ENCODE results near the gene INKA2. TPM values are rescaled to one million over a fixed set of nuclear protein-coding genes. Genes with fewer than 3 reads are reported as not detected.

INKA2 gene
- total and polyA plus RNA-seq, 2 donors (not counting 1 experiment from before 2014, with no cell fraction given), result 3.5 to 25.4 TPM

DNA sequence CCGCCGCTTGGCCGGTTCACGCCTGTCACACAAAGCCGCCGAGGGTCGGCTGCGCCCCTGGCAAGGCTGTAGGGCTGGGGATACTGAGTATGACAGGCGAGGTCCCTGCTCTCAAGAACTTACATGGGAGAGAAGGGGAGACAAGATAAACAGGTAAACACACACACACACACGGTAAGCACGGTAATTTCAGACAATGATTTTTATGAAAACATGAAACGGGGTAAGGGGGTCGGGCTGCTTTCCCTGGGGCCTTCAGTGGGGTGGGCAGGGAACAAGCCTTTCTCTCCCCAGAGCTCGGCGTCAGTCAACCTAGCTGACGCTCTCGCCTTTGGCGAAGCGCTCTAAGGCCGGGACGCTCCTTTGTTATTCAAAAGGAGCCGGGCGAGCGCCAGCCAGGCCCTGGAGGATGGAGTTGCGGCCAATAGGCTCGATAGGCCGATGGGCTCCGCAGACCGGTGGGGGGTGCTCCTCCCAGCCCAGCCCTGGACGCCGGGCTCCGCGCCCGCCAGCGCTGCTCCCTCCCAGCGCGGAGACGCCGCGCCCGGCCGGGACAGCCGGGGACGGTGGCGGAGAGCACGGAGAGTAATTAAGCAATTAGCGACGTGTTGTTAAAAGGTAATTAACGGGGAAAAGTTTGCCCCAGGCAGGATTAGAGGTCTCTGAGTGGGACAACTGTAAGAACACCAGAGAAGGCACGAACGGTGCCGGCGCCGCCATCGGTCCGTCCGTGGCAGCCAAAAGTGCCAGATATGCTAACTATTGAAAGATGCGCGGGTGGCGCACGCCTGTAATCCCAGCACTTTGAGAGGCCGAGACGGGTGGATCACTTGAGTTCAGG, 950 bp upstream of the INKA2 start:
- no peak overlapping the region for H2AFZ ChIP-seq (ENCODE audit: low read length)
- H3K27ac ChIP-seq (ENCODE audit: insufficient read depth, low read length), result peak overlapping the region; percentile 83
- H3K9me3 ChIP-seq (ENCODE audit: control insufficient read depth, insufficient read depth, low read depth, low read length), result no peaks in the 10 kb centered on the region
- H3K27me3 ChIP-seq (ENCODE audit: control insufficient read depth, insufficient read depth, low read length), result no peaks in the 10 kb centered on the region
- peak overlapping the region; percentile 96 for H3K4me2 ChIP-seq (ENCODE audit: extremely low read depth, insufficient read depth, low read length)
- H3K36me3 ChIP-seq (ENCODE audit: control insufficient read depth, insufficient read depth, low read length), result no peaks in the 10 kb centered on the region
- peaks cover 19% of the 10 kb centered on the region for H3K4me1 ChIP-seq (ENCODE audit: control insufficient read depth, extremely low read depth, insufficient read depth, low read length)
- no peaks in the 10 kb centered on the region for H4K20me1 ChIP-seq (ENCODE audit: control insufficient read depth, extremely low read depth, insufficient read depth, low read length)
- H3K79me2 ChIP-seq (ENCODE audit: control insufficient read depth, insufficient read depth, low read length), result peaks cover 28% of the 10 kb centered on the region
- peak; percentile 59 to 73 for DNase-seq (ENCODE audit: low read depth in 2 of 2)
- TF ChIP-seq, protein P1, sequence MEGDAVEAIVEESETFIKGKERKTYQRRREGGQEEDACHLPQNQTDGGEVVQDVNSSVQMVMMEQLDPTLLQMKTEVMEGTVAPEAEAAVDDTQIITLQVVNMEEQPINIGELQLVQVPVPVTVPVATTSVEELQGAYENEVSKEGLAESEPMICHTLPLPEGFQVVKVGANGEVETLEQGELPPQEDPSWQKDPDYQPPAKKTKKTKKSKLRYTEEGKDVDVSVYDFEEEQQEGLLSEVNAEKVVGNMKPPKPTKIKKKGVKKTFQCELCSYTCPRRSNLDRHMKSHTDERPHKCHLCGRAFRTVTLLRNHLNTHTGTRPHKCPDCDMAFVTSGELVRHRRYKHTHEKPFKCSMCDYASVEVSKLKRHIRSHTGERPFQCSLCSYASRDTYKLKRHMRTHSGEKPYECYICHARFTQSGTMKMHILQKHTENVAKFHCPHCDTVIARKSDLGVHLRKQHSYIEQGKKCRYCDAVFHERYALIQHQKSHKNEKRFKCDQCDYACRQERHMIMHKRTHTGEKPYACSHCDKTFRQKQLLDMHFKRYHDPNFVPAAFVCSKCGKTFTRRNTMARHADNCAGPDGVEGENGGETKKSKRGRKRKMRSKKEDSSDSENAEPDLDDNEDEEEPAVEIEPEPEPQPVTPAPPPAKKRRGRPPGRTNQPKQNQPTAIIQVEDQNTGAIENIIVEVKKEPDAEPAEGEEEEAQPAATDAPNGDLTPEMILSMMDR (conservative IDR thresholded peaks at IDR 0.05 in 1 of 2, IDR thresholded peaks at IDR 0.05 in 1 of 2; ENCODE audit: low read depth in 1 of 2, low read length in 2 of 2), result no peak
- no peak for TF ChIP-seq EZH2 (IDR thresholded peaks at IDR 0.05; ENCODE audit: low read length, missing control alignments)
- peak overlapping the region; percentile 49 to 78 (median 69) for H3K4me3 ChIP-seq (replicated peaks in 1 of 4; ENCODE audit: control extremely low read depth in 1 of 4, insufficient read depth in 1 of 4, low read depth in 3 of 4, low read length in 4 of 4)
- H3K9ac ChIP-seq (ENCODE audit: insufficient read depth, low read length), result peak overlapping the region; percentile 97

DNA sequence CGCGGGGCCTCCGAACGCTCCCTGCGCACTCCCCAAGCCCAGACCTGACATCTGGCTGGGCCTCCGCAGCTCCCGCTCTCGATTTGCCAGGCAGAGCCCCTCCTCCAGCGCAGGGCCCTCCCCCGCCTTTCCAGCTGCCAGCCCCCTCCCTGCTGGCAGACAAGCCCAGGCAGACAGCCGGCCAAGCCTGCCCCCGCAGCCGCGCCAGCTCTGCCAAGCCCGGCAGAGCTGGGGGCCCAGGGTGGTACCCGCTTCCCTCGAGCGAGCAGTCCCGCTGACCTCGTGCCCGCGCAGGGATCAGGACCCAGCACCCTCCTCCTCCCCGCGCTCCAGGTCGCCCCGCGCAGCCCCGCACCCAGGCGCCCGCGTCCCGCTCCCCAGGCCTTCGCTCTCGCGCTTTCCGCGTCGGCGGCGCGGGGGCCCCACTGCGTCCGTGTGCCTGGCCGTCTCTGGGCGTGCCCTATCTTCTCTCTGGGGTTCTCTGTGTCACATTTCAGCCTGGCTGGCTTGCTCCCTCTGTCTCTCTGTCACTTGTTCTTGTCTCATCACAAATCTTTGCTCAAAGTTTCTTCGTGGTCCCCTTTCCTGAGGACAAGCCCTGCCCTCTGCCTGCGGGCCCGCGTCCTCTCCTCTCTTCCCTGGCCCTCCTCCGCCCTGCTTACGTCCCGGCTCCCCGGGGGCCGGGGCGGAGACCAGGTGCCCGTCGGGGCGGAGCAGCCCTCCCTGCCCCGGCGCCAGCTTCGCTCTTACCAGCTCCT, 580 bp downstream of the INKA2 start:
- Histone ChIP-seq H3K79me2 (ENCODE audit: control insufficient read depth, insufficient read depth, low read length) (peaks cover 30% of the 10 kb centered on the region), H2AFZ (ENCODE audit: low read length) (no peak overlapping the region), H3K4me2 (ENCODE audit: extremely low read depth, insufficient read depth, low read length) (peak overlapping the region; percentile 96), H4K20me1 (ENCODE audit: control insufficient read depth, extremely low read depth, insufficient read depth, low read length) (no peaks in the 10 kb centered on the region), H3K4me3 (replicated peaks in 1 of 4; ENCODE audit: control extremely low read depth in 1 of 4, insufficient read depth in 1 of 4, low read depth in 3 of 4, low read length in 4 of 4) (peak overlapping the region; percentile 49 to 78 (median 66)), H3K4me1 (ENCODE audit: control insufficient read depth, extremely low read depth, insufficient read depth, low read length) (peaks cover 29% of the 10 kb centered on the region), H3K27ac (ENCODE audit: insufficient read depth, low read length) (peak overlapping the region; percentile 83), H3K9me3 (ENCODE audit: control insufficient read depth, insufficient read depth, low read depth, low read length) (no peaks in the 10 kb centered on the region), H3K27me3 (ENCODE audit: control insufficient read depth, insufficient read depth, low read length) (no peaks in the 10 kb centered on the region), H3K36me3 (ENCODE audit: control insufficient read depth, insufficient read depth, low read length) (no peaks in the 10 kb centered on the region), H3K9ac (ENCODE audit: insufficient read depth, low read length) (peak overlapping the region; percentile 97)
- TF ChIP-seq EZH2 (IDR thresholded peaks at IDR 0.05; ENCODE audit: low read length, missing control alignments), result no peak
- TF ChIP-seq, protein P1 (conservative IDR thresholded peaks at IDR 0.05 in 1 of 2, IDR thresholded peaks at IDR 0.05 in 1 of 2; ENCODE audit: low read depth in 1 of 2, low read length in 2 of 2), result no peak
- DNase-seq (ENCODE audit: low read depth in 2 of 2), result peak; percentile 69 to 71

DNA sequence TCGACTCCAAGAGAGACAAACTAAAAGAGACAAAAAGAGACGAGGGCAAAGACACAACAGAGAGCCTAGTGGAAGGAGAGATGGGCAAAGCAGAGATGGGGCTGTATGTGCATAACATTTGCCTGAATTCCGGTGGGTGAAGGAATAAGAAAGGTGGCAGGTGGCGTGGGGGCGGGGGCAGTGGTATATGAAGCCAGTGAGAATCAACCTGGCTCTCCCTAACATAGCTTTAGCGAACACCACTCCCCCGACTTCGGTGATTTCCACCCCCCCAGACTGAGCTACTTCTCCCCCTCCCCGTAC, 1.1 kb downstream of the INKA2 start:
- no peak for TF ChIP-seq EZH2 (IDR thresholded peaks at IDR 0.05; ENCODE audit: low read length, missing control alignments)
- TF ChIP-seq, protein P1 (conservative IDR thresholded peaks at IDR 0.05 in 1 of 2, IDR thresholded peaks at IDR 0.05 in 1 of 2; ENCODE audit: low read depth in 1 of 2, low read length in 2 of 2), result no peak

More for the DNA sequence above, 1.1 kb downstream of the INKA2 start:
- peaks cover 28% of the 10 kb centered on the region for H3K4me1 ChIP-seq (ENCODE audit: control insufficient read depth, extremely low read depth, insufficient read depth, low read length)
- DNase-seq (ENCODE audit: low read depth in 2 of 2), result no peak
- H4K20me1 ChIP-seq (ENCODE audit: control insufficient read depth, extremely low read depth, insufficient read depth, low read length), result no peaks in the 10 kb centered on the region
- no peaks in the 10 kb centered on the region for H3K36me3 ChIP-seq (ENCODE audit: control insufficient read depth, insufficient read depth, low read length)
- peak overlapping the region; percentile 96 for H3K4me2 ChIP-seq (ENCODE audit: extremely low read depth, insufficient read depth, low read length)
- H3K9me3 ChIP-seq (ENCODE audit: control insufficient read depth, insufficient read depth, low read depth, low read length), result no peaks in the 10 kb centered on the region
- peak overlapping the region; percentile 97 for H3K9ac ChIP-seq (ENCODE audit: insufficient read depth, low read length)
- H3K27me3 ChIP-seq (ENCODE audit: control insufficient read depth, insufficient read depth, low read length), result no peaks in the 10 kb centered on the region
- no peak overlapping the region for H2AFZ ChIP-seq (ENCODE audit: low read length)
- peak overlapping the region; percentile 49 to 78 (median 66) for H3K4me3 ChIP-seq (replicated peaks in 1 of 4; ENCODE audit: control extremely low read depth in 1 of 4, insufficient read depth in 1 of 4, low read depth in 3 of 4, low read length in 4 of 4)
- peak overlapping the region; percentile 83 for H3K27ac ChIP-seq (ENCODE audit: insufficient read depth, low read length)
- H3K79me2 ChIP-seq (ENCODE audit: control insufficient read depth, insufficient read depth, low read length), result peaks cover 30% of the 10 kb centered on the region

Data from fibroblast of lung (primary cell).